SK-N-SH (cell line): ENCODE results near the gene MAP2K4. TPM values are rescaled to one million over a fixed set of nuclear protein-coding genes. Genes with fewer than 3 reads are reported as not detected.

Source experiments
- CTCF ChIA-PET: fragments of 300-600, 350-600 bp; formaldehyde crosslinking; extraction: SDS; loops from one replicate; lab custom pipeline; 2021; lab: Yijun Ruan, JAX
- POLR2A ChIA-PET: fragments of 350-600 bp; sonication (Branson Sonifier 250); formaldehyde crosslinking; extraction: SDS; loops from one replicate; lab custom pipeline; 2020; ENCODE audit warnings: antibody characterized with exemption, inconsistent platforms; lab: Yijun Ruan, JAX
- DNase-seq: peaks from one replicate; pipeline ENCODE4 v3.0.0; 2012
- H2AFZ ChIP-seq: fragments of 200-600 bp; sonication (generic); 2 replicates; pipeline ENCODE4 v1.8.1; 2016; ENCODE audit warnings: antibody characterized with exemption, mild to moderate bottlenecking, low read depth
- H3F3A ChIP-seq: fragments of 200-600 bp; sonication (generic); replicated peaks from 2 replicates; pipeline ENCODE3; 2016; ENCODE audit warnings: antibody characterized with exemption, mild to moderate bottlenecking; ENCODE audit not compliant: insufficient read depth
- H3K27ac ChIP-seq, 2 experiments: fragments of 200-500 bp in 1 of 2; fragments of 200-600 bp in 1 of 2; sonication (Bioruptor generic) in 1 of 2; sonication (generic), shearing (Covaris generic) in 1 of 2; 2 replicates each; pipeline versions ENCODE4 v1.5.1 to v1.6.1; 2014 to 2016; ENCODE audit warnings: low read depth in 2 of 2, inconsistent platforms in 1 of 2, low read length in 1 of 2, mild to moderate bottlenecking in 1 of 2, mixed read lengths in 1 of 2
- H3K27me3 ChIP-seq: fragments of 200-600 bp; sonication (generic), shearing (Covaris generic); 2 replicates; pipeline ENCODE4 v1.6.1; 2016; ENCODE audit warnings: mixed run types; ENCODE audit not compliant: insufficient read depth
- H3K36me3 ChIP-seq, 2 experiments: fragments of 200-500 bp in 1 of 2; fragments of 200-600 bp in 1 of 2; sonication (Bioruptor generic) in 1 of 2; sonication (generic) in 1 of 2; replicated peaks in 1 of 2; 2 replicates each; pipeline versions ENCODE3 to v1.5.1; 2014 to 2016; ENCODE audit warnings: low read length in 1 of 2, mild to moderate bottlenecking in 1 of 2; ENCODE audit not compliant: insufficient read depth in 2 of 2, control insufficient read depth in 1 of 2
- H3K4me1 ChIP-seq, 2 experiments: fragments of 200-500 bp in 1 of 2; fragments of 200-600 bp in 1 of 2; sonication (Bioruptor generic) in 1 of 2; sonication (generic), shearing (Covaris generic) in 1 of 2; 2 replicates each; pipeline versions ENCODE4 v1.5.1 to v1.6.1; 2014 to 2016; ENCODE audit warnings: low read depth in 1 of 2, low read length in 1 of 2, mixed run types in 1 of 2; ENCODE audit not compliant: insufficient read depth in 2 of 2, control insufficient read depth in 1 of 2
- H3K4me2 ChIP-seq: fragments of 200-600 bp; sonication (generic), shearing (Covaris generic); 2 replicates; pipeline ENCODE4 v1.6.1; 2017; ENCODE audit warnings: mixed run types
- H3K4me3 ChIP-seq, 2 experiments: fragments of 200-500 bp in 1 of 2; fragments of 200-600 bp in 1 of 2; sonication (Bioruptor generic) in 1 of 2; sonication (generic), shearing (Covaris generic) in 1 of 2; 2 replicates each; pipeline versions ENCODE4 v1.5.1 to v1.8.1; 2014 to 2016; ENCODE audit warnings: low read depth in 2 of 2, inconsistent platforms in 1 of 2, low read length in 1 of 2, mild to moderate bottlenecking in 1 of 2, mixed read lengths in 1 of 2, moderate library complexity in 1 of 2
- H3K79me2 ChIP-seq: fragments of 200-600 bp; sonication (generic); 2 replicates; pipeline ENCODE4 v1.8.1; 2017; ENCODE audit warnings: mild to moderate bottlenecking; ENCODE audit not compliant: insufficient read depth
- H3K9ac ChIP-seq: fragments of 200-600 bp; sonication (generic); 2 replicates; pipeline ENCODE4 v1.6.1; 2017; ENCODE audit warnings: mixed run types
- H3K9me2 ChIP-seq: fragments of 200-600 bp; sonication (generic); 2 replicates; pipeline ENCODE4 v1.6.1; 2017; ENCODE audit warnings: mixed run types
- H3K9me3 ChIP-seq: fragments of 200-600 bp; sonication (generic); 2 replicates; pipeline ENCODE4 v1.6.1; 2017; ENCODE audit warnings: mixed run types, mild to moderate bottlenecking, moderate library complexity
- H4K20me1 ChIP-seq: fragments of 200-600 bp; sonication (generic); 2 replicates; pipeline ENCODE4 v1.6.1; 2017; ENCODE audit warnings: mild to moderate bottlenecking, mixed run types; ENCODE audit not compliant: insufficient read depth
- CTCF ChIP-seq: fragments of 200-600 bp; sonication (generic); IDR thresholded peaks from 2 replicates; pipeline ENCODE4 v1.6.1; 2017; ENCODE audit warnings: antibody characterized with exemption, mild to moderate bottlenecking, moderate library complexity
- EZH2phosphoT487 ChIP-seq: fragments of 200-600 bp; sonication (generic); IDR thresholded peaks from 2 replicates; pipeline ENCODE4 v1.6.1; 2017; ENCODE audit warnings: low read depth, mixed run types, mild to moderate bottlenecking, antibody characterized with exemption, moderate library complexity, borderline replicate concordance
- GABPA ChIP-seq: IDR thresholded peaks from 2 replicates; pipeline ENCODE4 v1.4.0; 2012; ENCODE audit warnings: low read depth, mild to moderate bottlenecking
- GATA2 ChIP-seq: sonication (generic); formaldehyde crosslinking; IDR thresholded peaks from 2 replicates; pipeline ENCODE4 v1.5.0; 2020; ENCODE audit warnings: mild to moderate bottlenecking, missing genetic modification reagents
- IRF3 ChIP-seq: fragments of 150-350 bp; IDR thresholded peaks from 2 replicates; pipeline ENCODE4 v1.6.1; 2016; ENCODE audit warnings: mild to moderate bottlenecking, low read depth, low read length
- MAX ChIP-seq: IDR thresholded peaks from 2 replicates; pipeline ENCODE4 v1.4.0; 2012; ENCODE audit warnings: low read depth
- NFIC ChIP-seq: IDR thresholded peaks from 2 replicates; pipeline ENCODE4 v1.4.0; 2012; ENCODE audit warnings: borderline replicate concordance
- PBX3 ChIP-seq: IDR thresholded peaks from 2 replicates; pipeline ENCODE4; 2012
- RAD21 ChIP-seq: IDR thresholded peaks from 2 replicates; pipeline ENCODE4 v1.6.1; 2012; ENCODE audit warnings: mild to moderate bottlenecking, low read length
- RCOR1 ChIP-seq: fragments of 150-350 bp; IDR thresholded peaks from 2 replicates; pipeline ENCODE4 v1.6.1; 2017; ENCODE audit warnings: antibody characterized with exemption, low read length
- REST ChIP-seq: IDR thresholded peaks from 2 replicates; pipeline ENCODE4 v1.6.1; 2012; ENCODE audit warnings: mild to moderate bottlenecking, low read depth, low read length, moderate library complexity
- RFX5 ChIP-seq: IDR thresholded peaks from 2 replicates; pipeline ENCODE4 v1.6.1; 2012; ENCODE audit warnings: mild to moderate bottlenecking, improper control_type of control experiment, low read length
- RXRA ChIP-seq: IDR thresholded peaks from 2 replicates; pipeline ENCODE4 v1.4.0; 2012; ENCODE audit warnings: low read depth, mild to moderate bottlenecking, borderline replicate concordance
- TCF12 ChIP-seq: IDR thresholded peaks from 2 replicates; pipeline ENCODE4 v1.4.0; 2012
- TEAD4 ChIP-seq: IDR thresholded peaks from 2 replicates; pipeline ENCODE4 v1.4.0; 2012; ENCODE audit warnings: mild to moderate bottlenecking, borderline replicate concordance; ENCODE audit not compliant: insufficient read depth
- WGBS: methylation state at CpG from one replicate; pipeline ENCODE4 v1.1.6; 2017; ENCODE audit warnings: low lambda C conversion rate; 5-methylcytosine and 5-hydroxymethylcytosine counted together
- polyA plus RNA-seq, 3 experiments: library from polyadenylated mRNA; depleted of rRNA; stranded (reverse); fragments of >200 nt; gene quantifications; 2 replicates each; pipeline ENCODE4 v1.2.3, GENCODE V29; 2012

MAP2K4 gene
- polyA plus RNA-seq, 1 of the 3 experiments (the other 2 are of a cell fraction) = 10.6 TPM

- Histone ChIP-seq H3K36me3 (peaks cover 12 to 19% of the 10 kb centered on the region in 2 experiments), H3K4me2 (no peak overlapping the region), H3K9me3 (no peaks in the 10 kb centered on the region), H3K79me2 (peaks cover 50% of the 10 kb centered on the region), H3K9me2 (no peaks in the 10 kb centered on the region), H3K27ac (no peak overlapping the region), H3K4me3 (no peak overlapping the region), H3F3A (no peaks in the 10 kb centered on the region), H3K27me3 (no peaks in the 10 kb centered on the region), H2AFZ (no peak overlapping the region), H4K20me1 (0 out of 2 replicates have a peak, but pooled peaks cover 3% of the 10 kb centered on the region), H3K4me1 (peaks cover 2 to 9% of the 10 kb centered on the region in 2 experiments; a peak in 2 of 4 replicates)
- no peak for DNase-seq
- 94% methylated on average over 4 of the region's 4 CpGs for WGBS
- CTCF ChIA-PET = no interaction called here
- POLR2A ChIA-PET = no interaction called here
- TF ChIP-seq GATA2 (no peak), IRF3 (no peak), EZH2phosphoT487 (no peak), TCF12 (no peak), RFX5 (no peak), GABPA (no peak), RAD21 (no peak), MAX (no peak), RCOR1 (no peak), CTCF (no peak), RXRA (no peak), PBX3 (no peak), NFIC (no peak), TEAD4 (no peak), REST (no peak)
- TF ChIP-seq, all 33 proteins: peak for 0
- H3K9ac ChIP-seq = no peak overlapping the region
Observed at GRCh38 chr17:12085076-12085949, 64.6 kb downstream of the MAP2K4 start.
